Measurements from ENCODE around the gene KCNF1.

DNA sequence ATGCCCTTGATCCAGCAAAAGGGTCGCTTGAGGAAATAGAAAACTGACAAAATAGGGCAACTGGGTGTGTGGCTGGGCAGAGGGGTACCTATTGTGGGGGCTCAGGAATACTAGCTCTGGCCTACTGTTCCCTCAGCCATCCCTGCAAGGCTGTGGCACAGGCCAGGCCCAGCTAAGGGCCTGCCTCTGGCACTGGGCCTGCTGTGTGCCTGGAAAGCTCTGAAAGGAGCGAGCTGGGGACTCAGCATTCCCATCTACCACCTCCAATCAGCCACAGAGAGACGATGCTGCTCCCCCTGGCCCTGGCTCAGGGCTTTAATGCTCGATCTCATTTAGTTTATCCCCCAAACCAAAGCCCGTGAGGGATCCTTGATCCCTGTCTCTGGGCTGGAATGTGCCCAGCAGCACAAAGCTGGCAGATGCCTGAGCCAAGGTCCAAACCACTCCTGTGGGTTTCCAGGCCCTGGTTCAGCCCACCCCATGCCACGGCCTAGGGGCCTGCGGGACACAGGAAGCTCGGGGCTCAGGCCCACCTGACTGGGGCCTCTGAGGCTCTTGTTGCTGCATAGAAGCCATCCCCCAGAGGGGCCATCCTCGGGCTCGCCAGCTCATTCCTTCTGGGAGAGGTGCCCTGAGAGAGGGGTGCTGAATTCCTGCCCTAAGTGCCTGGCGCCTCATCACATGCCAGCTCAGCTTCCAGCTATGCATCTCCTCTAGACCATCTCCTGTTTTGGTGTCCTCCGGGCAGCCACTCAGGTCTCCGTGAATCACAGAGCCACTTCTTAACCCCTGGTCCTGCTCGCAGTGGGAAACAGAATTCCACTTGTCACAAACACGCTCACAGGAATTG is 43.0 kb upstream of the KCNF1 start:
- TF ChIP-seq, protein P1, sequence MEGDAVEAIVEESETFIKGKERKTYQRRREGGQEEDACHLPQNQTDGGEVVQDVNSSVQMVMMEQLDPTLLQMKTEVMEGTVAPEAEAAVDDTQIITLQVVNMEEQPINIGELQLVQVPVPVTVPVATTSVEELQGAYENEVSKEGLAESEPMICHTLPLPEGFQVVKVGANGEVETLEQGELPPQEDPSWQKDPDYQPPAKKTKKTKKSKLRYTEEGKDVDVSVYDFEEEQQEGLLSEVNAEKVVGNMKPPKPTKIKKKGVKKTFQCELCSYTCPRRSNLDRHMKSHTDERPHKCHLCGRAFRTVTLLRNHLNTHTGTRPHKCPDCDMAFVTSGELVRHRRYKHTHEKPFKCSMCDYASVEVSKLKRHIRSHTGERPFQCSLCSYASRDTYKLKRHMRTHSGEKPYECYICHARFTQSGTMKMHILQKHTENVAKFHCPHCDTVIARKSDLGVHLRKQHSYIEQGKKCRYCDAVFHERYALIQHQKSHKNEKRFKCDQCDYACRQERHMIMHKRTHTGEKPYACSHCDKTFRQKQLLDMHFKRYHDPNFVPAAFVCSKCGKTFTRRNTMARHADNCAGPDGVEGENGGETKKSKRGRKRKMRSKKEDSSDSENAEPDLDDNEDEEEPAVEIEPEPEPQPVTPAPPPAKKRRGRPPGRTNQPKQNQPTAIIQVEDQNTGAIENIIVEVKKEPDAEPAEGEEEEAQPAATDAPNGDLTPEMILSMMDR (IDR thresholded peaks at IDR 0.05 in 2 of 3, conservative IDR thresholded peaks at IDR 0.05 in 1 of 3; ENCODE audit: borderline replicate concordance in 1 of 3, insufficient read depth in 1 of 3, low read depth in 2 of 3, low read length in 2 of 3): no peak
- TF ChIP-seq POLR2A (IDR thresholded peaks at IDR 0.05; ENCODE audit: borderline replicate concordance, extremely low read depth, insufficient read depth, insufficient read length): no peak
- TF ChIP-seq, protein P2, sequence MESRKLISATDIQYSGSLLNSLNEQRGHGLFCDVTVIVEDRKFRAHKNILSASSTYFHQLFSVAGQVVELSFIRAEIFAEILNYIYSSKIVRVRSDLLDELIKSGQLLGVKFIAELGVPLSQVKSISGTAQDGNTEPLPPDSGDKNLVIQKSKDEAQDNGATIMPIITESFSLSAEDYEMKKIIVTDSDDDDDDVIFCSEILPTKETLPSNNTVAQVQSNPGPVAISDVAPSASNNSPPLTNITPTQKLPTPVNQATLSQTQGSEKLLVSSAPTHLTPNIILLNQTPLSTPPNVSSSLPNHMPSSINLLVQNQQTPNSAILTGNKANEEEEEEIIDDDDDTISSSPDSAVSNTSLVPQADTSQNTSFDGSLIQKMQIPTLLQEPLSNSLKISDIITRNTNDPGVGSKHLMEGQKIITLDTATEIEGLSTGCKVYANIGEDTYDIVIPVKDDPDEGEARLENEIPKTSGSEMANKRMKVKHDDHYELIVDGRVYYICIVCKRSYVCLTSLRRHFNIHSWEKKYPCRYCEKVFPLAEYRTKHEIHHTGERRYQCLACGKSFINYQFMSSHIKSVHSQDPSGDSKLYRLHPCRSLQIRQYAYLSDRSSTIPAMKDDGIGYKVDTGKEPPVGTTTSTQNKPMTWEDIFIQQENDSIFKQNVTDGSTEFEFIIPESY (IDR thresholded peaks at IDR 0.05; ENCODE audit: extremely low read depth, insufficient replicate concordance, low read length): no peak
- no peak for TF ChIP-seq YY1 (IDR thresholded peaks at IDR 0.05; ENCODE audit: extremely low read depth, insufficient replicate concordance, low read depth, low read length)

Measured in HCT116 (cell line).